A673 (cell line): ENCODE data around the gene GRIK2. TPM values are rescaled to one million over a fixed set of nuclear protein-coding genes. Genes with fewer than 3 reads are reported as not detected.

Source experiments
- BruUV-seq: library from RNA; stranded (reverse); fragments of 400-500 nt; replicated peaks from 2 replicates; lab custom pipeline; 2021; lab: Mats Ljungman, UMichigan
- CTCF ChIA-PET: fragments of 300-600 bp; sonication (Branson Sonifier 250); formaldehyde crosslinking; loops from one replicate; lab custom pipeline; 2022; ENCODE audit warnings: antibody characterized with exemption; lab: Charles Lee
- POLR2A ChIA-PET: fragments of 300-600 bp; sonication (Branson Sonifier 250); formaldehyde crosslinking; loops from one replicate; lab custom pipeline; 2022; ENCODE audit warnings: antibody characterized with exemption; ENCODE audit not compliant: low non-redundant PET; lab: Charles Lee
- DNase-seq: peaks from one replicate; pipeline ENCODE4 v3.0.0-alpha.2; 2015; ENCODE audit warnings: low spot score
- H3K27ac ChIP-seq: fragments of 200-600 bp; sonication (generic); 2 replicates; pipeline ENCODE4 v1.5.1; 2016; ENCODE audit warnings: mixed run types, low read depth, mild to moderate bottlenecking, mixed read lengths, antibody characterized with exemption, low read length; ENCODE audit not compliant: poor library complexity, severe bottlenecking
- H3K27me3 ChIP-seq: fragments of 200-600 bp; sonication (generic); replicated peaks from 2 replicates; pipeline ENCODE4 v1.6.1; 2017; ENCODE audit warnings: mixed run types, low read depth, mild to moderate bottlenecking, mixed read lengths, antibody characterized with exemption, low read length; ENCODE audit not compliant: insufficient read depth, poor library complexity
- H3K36me3 ChIP-seq: fragments of 200-600 bp; sonication (generic); 2 replicates; pipeline ENCODE4 v1.6.1; 2016; ENCODE audit warnings: mixed run types, mild to moderate bottlenecking, mixed read lengths, antibody characterized with exemption, low read length; ENCODE audit not compliant: insufficient read depth, poor library complexity, severe bottlenecking
- H3K4me1 ChIP-seq: fragments of 200-600 bp; sonication (generic); 2 replicates; pipeline ENCODE4 v1.6.1; 2017; ENCODE audit warnings: mixed run types, mild to moderate bottlenecking, mixed read lengths, antibody characterized with exemption, low read length; ENCODE audit not compliant: insufficient read depth, poor library complexity, severe bottlenecking
- H3K4me3 ChIP-seq: fragments of 200-600 bp; sonication (generic); 2 replicates; pipeline ENCODE4 v1.5.1; 2016; ENCODE audit warnings: low read depth, mixed run types, mild to moderate bottlenecking, mixed read lengths, low read length; ENCODE audit not compliant: poor library complexity, severe bottlenecking
- H3K9me3 ChIP-seq: fragments of 200-600 bp; sonication (generic); 2 replicates; pipeline ENCODE4 v1.6.1; 2016; ENCODE audit warnings: mixed run types, low read depth, mild to moderate bottlenecking, mixed read lengths, antibody characterized with exemption, low read length; ENCODE audit not compliant: poor library complexity, severe bottlenecking
- CTCF ChIP-seq: fragments of 300-800, 200-600 bp; sonication (generic); conservative IDR thresholded peaks from 2 replicates; pipeline ENCODE4 v1.5.1; 2017; ENCODE audit warnings: low read depth, mild to moderate bottlenecking, antibody characterized with exemption, low read length, moderate library complexity, mixed read lengths
- EZH2 ChIP-seq: fragments of 200-600 bp; sonication (generic); IDR thresholded peaks from 2 replicates; pipeline ENCODE4 v1.6.1; 2017; ENCODE audit warnings: borderline replicate concordance, low read depth, mild to moderate bottlenecking, mixed read lengths, antibody characterized with exemption, low read length; ENCODE audit not compliant: poor library complexity, severe bottlenecking
- intact Hi-C: fragments of 100-400 bp; cut with micrococcal nuclease; formaldehyde crosslinking; loops from one replicate; pipeline ENCODE4 v1.10.0; 2022; ENCODE audit not compliant: unreplicated experiment
- total RNA-seq: library from RNA; stranded (reverse); gene quantifications from 2 replicates; pipeline ENCODE4 v1.2.3, GENCODE V29; 2021

GRIK2 gene
- total RNA-seq, 1 experiment from 2014 or later = 62.1 TPM

DNA sequence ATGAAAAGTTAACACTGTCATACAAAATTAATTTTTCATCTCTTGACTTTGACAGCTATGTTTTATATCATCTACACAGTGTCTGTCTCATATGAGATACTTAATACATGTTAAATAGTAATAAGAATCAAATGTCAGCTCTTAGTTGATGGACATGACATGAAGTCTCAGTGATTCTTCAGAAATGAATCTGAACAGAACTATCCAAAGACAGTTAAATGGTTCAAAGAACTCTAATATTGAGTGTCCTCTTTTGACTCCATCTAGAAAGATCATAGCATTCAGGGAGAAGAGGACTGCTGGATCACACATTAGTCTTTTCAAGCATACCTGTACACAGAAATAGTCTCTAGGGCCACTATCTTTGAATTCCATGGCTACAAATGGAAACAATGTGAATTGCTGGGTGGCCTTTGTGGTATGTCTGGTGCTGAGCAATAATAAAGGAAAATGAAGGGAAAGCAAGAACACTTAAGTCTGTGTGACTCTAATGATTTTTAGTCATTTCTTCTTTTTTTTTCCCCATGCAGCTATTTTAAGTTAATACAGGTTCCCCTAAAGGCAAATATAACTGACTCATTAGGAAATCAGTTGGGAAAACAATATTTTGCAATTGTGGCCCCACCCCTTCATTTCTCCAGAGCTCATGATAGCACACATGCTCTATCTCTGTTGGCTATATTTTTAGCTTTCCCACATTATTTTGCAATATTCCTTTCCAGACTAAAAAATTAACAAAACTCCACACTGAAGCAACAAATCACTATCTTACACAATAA lies 367.5 kb downstream of the GRIK2 start:
- Histone ChIP-seq H3K9me3 (no peaks in the 10 kb centered on the region), H3K4me3 (no peak overlapping the region), H3K27ac (no peak overlapping the region), H3K27me3 (no peaks in the 10 kb centered on the region), H3K36me3 (no peaks in the 10 kb centered on the region), H3K4me1 (peaks cover 17% of the 10 kb centered on the region)
- intact Hi-C loops = no loop called here
- ChIA-PET CTCF (no interaction called here), POLR2A (no interaction called here)
- TF ChIP-seq CTCF (no peak), EZH2 (no peak)
- DNase-seq = no peak
- no TSS peak for BruUV-seq

DNA sequence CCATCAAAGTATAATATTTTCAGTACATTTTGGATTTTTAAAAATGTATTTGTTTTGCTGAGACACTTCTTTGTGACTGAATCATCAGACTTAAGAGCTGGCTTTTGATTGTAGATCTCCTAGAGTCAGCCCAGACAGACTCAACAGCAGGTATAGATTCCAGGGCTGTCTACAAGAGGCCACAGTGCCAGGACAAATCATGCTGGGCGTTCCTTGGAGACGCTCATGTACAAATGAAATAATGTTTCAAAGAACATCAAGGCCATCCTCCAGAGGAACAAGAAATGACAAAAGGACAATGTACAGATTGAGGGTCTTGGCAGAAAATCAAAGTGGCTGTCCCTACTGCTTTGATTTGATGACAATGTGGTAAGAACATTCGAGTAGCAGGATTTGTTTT lies 369.3 kb downstream of the GRIK2 start:
- peaks cover 17% of the 10 kb centered on the region for H3K4me1 ChIP-seq
- no peak overlapping the region for H3K27ac ChIP-seq
- no peaks in the 10 kb centered on the region for H3K36me3 ChIP-seq
- ChIA-PET POLR2A (no interaction called here), CTCF (no interaction called here)
- no peaks in the 10 kb centered on the region for H3K9me3 ChIP-seq
- no TSS peak for BruUV-seq
- H3K27me3 ChIP-seq = no peaks in the 10 kb centered on the region
- H3K4me3 ChIP-seq = no peak overlapping the region
- intact Hi-C loops = no loop called here
- DNase-seq = no peak
- no peak for TF ChIP-seq CTCF
- no peak for TF ChIP-seq EZH2

- POLR2A ChIA-PET = no interaction called here
- TF ChIP-seq CTCF (no peak), EZH2 (no peak)
- H3K9me3 ChIP-seq = no peaks in the 10 kb centered on the region
- CTCF ChIA-PET = no interaction called here
- no TSS peak for BruUV-seq
- peaks cover 9% of the 10 kb centered on the region for H3K4me1 ChIP-seq
- H3K4me3 ChIP-seq = no peak overlapping the region
- H3K36me3 ChIP-seq = no peaks in the 10 kb centered on the region
- H3K27me3 ChIP-seq = no peaks in the 10 kb centered on the region
- no peak for DNase-seq
- no peak overlapping the region for H3K27ac ChIP-seq
- intact Hi-C loops = no loop called here
Observed at GRCh38 chr6:101765281-101765680, 371.8 kb downstream of the GRIK2 start.
